Spleen (tissue), 11 donors: ENCODE results near the gene COG6. TPM values are rescaled to one million over a fixed set of nuclear protein-coding genes. Genes with fewer than 3 reads are reported as not detected.

Experiments used
- DNase-seq: peaks from one replicate; pipeline ENCODE4 v3.0.0-alpha.2; 2020
- H3K27ac ChIP-seq, 8 donors: fragments of 200-600 bp; sonication (generic) in 7 of 8; 1 replicate in 4 of 8; 2 replicates in 4 of 8; pipeline versions ENCODE4 v1.5.0 to v1.8.0; 2016 to 2021; ENCODE audit warnings: inconsistent platforms in 4 of 8, mild to moderate bottlenecking in 4 of 8, moderate library complexity in 1 of 8
- H3K27me3 ChIP-seq, 7 donors: fragments of 200-600 bp; sonication (generic) in 6 of 7; replicated peaks in 1 of 7; 1 replicate in 4 of 7; 2 replicates in 3 of 7; pipeline versions ENCODE4 v1.5.0 to v1.8.0; 2016 to 2021; ENCODE audit warnings: inconsistent platforms in 3 of 7, mild to moderate bottlenecking in 1 of 7
- H3K36me3 ChIP-seq, 6 donors: fragments of 200-600 bp; sonication (generic) in 5 of 6; 1 replicate in 4 of 6; 2 replicates in 2 of 6; pipeline versions ENCODE4 v1.5.0 to v1.8.0; 2016 to 2021; ENCODE audit warnings: inconsistent platforms in 2 of 6
- H3K4me1 ChIP-seq, 6 donors: fragments of 200-600 bp; sonication (generic) in 5 of 6; 1 replicate in 3 of 6; 2 replicates in 3 of 6; pipeline versions ENCODE4 v1.5.0 to v1.8.0; 2016 to 2021; ENCODE audit warnings: inconsistent platforms in 3 of 6
- H3K4me3 ChIP-seq, 8 donors: fragments of 200-600 bp; sonication (generic) in 7 of 8; 1 replicate in 4 of 8; 2 replicates in 4 of 8; pipeline versions ENCODE4 v1.5.0 to v1.8.0; 2016 to 2021; ENCODE audit warnings: inconsistent platforms in 4 of 8, mild to moderate bottlenecking in 4 of 8, moderate library complexity in 2 of 8
- H3K9me3 ChIP-seq, 8 donors: fragments of 200-600 bp; sonication (generic) in 7 of 8; 1 replicate in 4 of 8; 2 replicates in 4 of 8; pipeline versions ENCODE4 v1.5.0 to v1.8.0; 2016 to 2021; ENCODE audit warnings: inconsistent platforms in 4 of 8
- CTCF ChIP-seq, 11 experiments: fragments of 200-600 bp in 7 of 11; fragments of 450-650 bp in 4 of 11; sonication (generic) in 4 of 11; IDR thresholded peaks in 8 of 11; conservative IDR thresholded peaks in 3 of 11; 1 replicate in 7 of 11; 2 replicates in 4 of 11; pipeline versions ENCODE4 v1.4.0 to v1.8.0; 2016 to 2021; ENCODE audit warnings: antibody characterized with exemption in 11 of 11, inconsistent platforms in 4 of 11, mild to moderate bottlenecking in 1 of 11
- POLR2A ChIP-seq, 3 donors: fragments of 450-650 bp; IDR thresholded peaks; one replicate each; pipeline ENCODE4 v1.5.1; 2017; ENCODE audit warnings: antibody characterized with exemption in 3 of 3, mild to moderate bottlenecking in 1 of 3
- POLR2AphosphoS5 ChIP-seq, 3 donors: sonication (generic); formaldehyde crosslinking; IDR thresholded peaks; one replicate each; pipeline ENCODE4 v1.5.1; 2017; ENCODE audit warnings: antibody characterized with exemption in 3 of 3
- WGBS, 5 donors: extraction: QIAGEN DNeasy Blood & Tissue Kit in 3 of 5; methylation state at CpG; one replicate each; pipeline versions ENCODE4 v1.1.5 to v1.1.7; 2013 to 2018; 5-methylcytosine and 5-hydroxymethylcytosine counted together
- intact Hi-C: fragments of 100-400 bp; cut with DNase I; formaldehyde crosslinking; loops from one replicate; pipeline ENCODE4 v1.15.0; 2023; ENCODE audit warnings: low total_unique reads
- polyA plus RNA-seq, 3 donors: library from polyadenylated mRNA; stranded (reverse); fragments of 200-250 nt; gene quantifications; one replicate each; pipeline ENCODE4 v1.2.1, GENCODE V29; 2013
- total RNA-seq, 7 donors: library from RNA; depleted of rRNA in 3 of 7; stranded (reverse); fragments of >200 nt in 3 of 7; fragmentation: NEBNext Ultra II Directional in 4 of 7; extraction: Animal tissue kit (Norgen Biotek cat#: 25700) in 4 of 7; gene quantifications; one replicate each; pipeline versions ENCODE4 v1.1.0 to v1.2.1, GENCODE V29; 2016 to 2021
- donor health status: healthy with polysubstance abuse.
- donor health status: DM: no; HTN: no; CAD: no; lungs with moderate emphysema.
- donor health status: DM: no; HTN: no; CAD: no.
- donor health status: Bipolar disorder and iron deficiency.
- donor health status: healthy.
- donor health status: DM: no; HTN: no; CAD: no.
- donor health status: DM: yes; HTN: yes; CAD: no.

COG6 gene
- total and polyA plus RNA-seq, 10 donors, result 5.7 to 41.9 (median 23.8) TPM

GRCh38 chr13:39770221-39771090 lies 115.0 kb downstream of the COG6 start:
- Histone ChIP-seq H3K4me1 (peaks cover 0 to 8% (median 4%) of the 10 kb centered on the region in 6 donors), H3K27me3 (no peaks in the 10 kb centered on the region), H3K9me3 (no peaks in the 10 kb centered on the region), H3K36me3 (peaks cover 0 to 3% (median 0%) of the 10 kb centered on the region in 6 donors), H3K27ac (no peak overlapping the region), H3K4me3 (no peak overlapping the region)
- no peak for DNase-seq
- intact Hi-C loops, result loop anchor here (10.0 kb wide), 1 partner anchor 164 kb away; no protein-coding TSS in a partner anchor
- WGBS, 5 donors, result 85 to 93% (median 88%) methylated on average over 9 of the region's 9 CpGs
- no peak for TF ChIP-seq POLR2A (IDR thresholded peaks at IDR 0.05)
- no peak for TF ChIP-seq CTCF (IDR thresholded peaks at IDR 0.05 in 8 of 11, conservative IDR thresholded peaks at IDR 0.05 in 3 of 11)
- TF ChIP-seq POLR2AphosphoS5 (IDR thresholded peaks at IDR 0.05), result no peak

- TF ChIP-seq POLR2A (IDR thresholded peaks at IDR 0.05), result no peak
- TF ChIP-seq POLR2AphosphoS5 (IDR thresholded peaks at IDR 0.05), result no peak
- no peak for TF ChIP-seq CTCF (IDR thresholded peaks at IDR 0.05 in 8 of 11, conservative IDR thresholded peaks at IDR 0.05 in 3 of 11)
- WGBS, 5 donors, result 71 to 84% (median 82%) methylated on average over 4 of the region's 4 CpGs
Measured at GRCh38 chr13:39773833-39774232, 118.4 kb downstream of the COG6 start.

GRCh38 chr13:39776439-39776838 lies 121.0 kb downstream of the COG6 start:
- TF ChIP-seq POLR2A (IDR thresholded peaks at IDR 0.05) (no peak), POLR2AphosphoS5 (IDR thresholded peaks at IDR 0.05) (no peak), CTCF (IDR thresholded peaks at IDR 0.05 in 8 of 11, conservative IDR thresholded peaks at IDR 0.05 in 3 of 11) (no peak)
- no peak overlapping the region for H3K4me3 ChIP-seq
- peaks cover 0 to 6% (median 2%) of the 10 kb centered on the region in 8 donors for H3K9me3 ChIP-seq
- peaks cover 0 to under 1% (median 0%) of the 10 kb centered on the region in 6 donors for H3K36me3 ChIP-seq
- H3K27ac ChIP-seq, result no peak overlapping the region
- WGBS, 5 donors, result 71 to 81% (median 79%) methylated on average over 3 of the region's 3 CpGs
- intact Hi-C loops, result loop anchor here (10.0 kb wide), 1 partner anchor 158 kb away; no protein-coding TSS in a partner anchor
- H3K27me3 ChIP-seq, result no peaks in the 10 kb centered on the region
- H3K4me1 ChIP-seq, result peaks cover 0 to 13% (median 0%) of the 10 kb centered on the region in 6 donors
- DNase-seq, result no peak

More at GRCh38 chr13:39773833-39774232, 118.4 kb downstream of the COG6 start:
- Histone ChIP-seq H3K27ac (no peak overlapping the region), H3K9me3 (peaks cover 0 to 6% (median 2%) of the 10 kb centered on the region in 8 donors), H3K4me1 (peaks cover 0 to 10% (median 0%) of the 10 kb centered on the region in 6 donors), H3K27me3 (no peaks in the 10 kb centered on the region), H3K4me3 (no peak overlapping the region), H3K36me3 (peaks cover 0 to 3% (median 0%) of the 10 kb centered on the region in 6 donors)
- DNase-seq, result no peak
- intact Hi-C loops, result loop anchor here (10.0 kb wide), 1 partner anchor 161 kb away; no protein-coding TSS in a partner anchor

GRCh38 chr13:39777021-39777420 lies 121.6 kb downstream of the COG6 start:
- intact Hi-C loops, result loop anchor here (10.0 kb wide), 1 partner anchor 158 kb away; no protein-coding TSS in a partner anchor

More at GRCh38 chr13:39777021-39777420, 121.6 kb downstream of the COG6 start:
- H3K36me3 ChIP-seq, result no peaks in the 10 kb centered on the region
- peaks cover 0 to 6% (median 2%) of the 10 kb centered on the region in 8 donors for H3K9me3 ChIP-seq
- H3K4me3 ChIP-seq, result no peak overlapping the region
- 84 to 95% (median 93%) methylated on average over 1 of the region's 1 CpG for WGBS, 5 donors
- no peaks in the 10 kb centered on the region for H3K27me3 ChIP-seq
- DNase-seq, result no peak
- H3K4me1 ChIP-seq, result peaks cover 0 to 13% (median 0%) of the 10 kb centered on the region in 6 donors
- TF ChIP-seq CTCF (IDR thresholded peaks at IDR 0.05 in 8 of 11, conservative IDR thresholded peaks at IDR 0.05 in 3 of 11), result no peak
- TF ChIP-seq POLR2A (IDR thresholded peaks at IDR 0.05), result no peak
- no peak for TF ChIP-seq POLR2AphosphoS5 (IDR thresholded peaks at IDR 0.05)
- no peak overlapping the region for H3K27ac ChIP-seq
